HG02938 (cell line): Measurements from ENCODE around the gene HNRNPUL2.
"Not testable (repeated sequence)": the region's sequence is repeated elsewhere in the genome, so short reads cannot be mapped to it uniquely, and the experiment has no call there.

Experiments used
- ATAC-seq: cut with Tn5 transposase; IDR thresholded peaks from one replicate; pipeline ENCODE4 v1.9.1; 2021; ENCODE audit warnings: mild to moderate bottlenecking, moderate library complexity; ENCODE audit not compliant: unreplicated experiment

Gene HNRNPUL2

DNA sequence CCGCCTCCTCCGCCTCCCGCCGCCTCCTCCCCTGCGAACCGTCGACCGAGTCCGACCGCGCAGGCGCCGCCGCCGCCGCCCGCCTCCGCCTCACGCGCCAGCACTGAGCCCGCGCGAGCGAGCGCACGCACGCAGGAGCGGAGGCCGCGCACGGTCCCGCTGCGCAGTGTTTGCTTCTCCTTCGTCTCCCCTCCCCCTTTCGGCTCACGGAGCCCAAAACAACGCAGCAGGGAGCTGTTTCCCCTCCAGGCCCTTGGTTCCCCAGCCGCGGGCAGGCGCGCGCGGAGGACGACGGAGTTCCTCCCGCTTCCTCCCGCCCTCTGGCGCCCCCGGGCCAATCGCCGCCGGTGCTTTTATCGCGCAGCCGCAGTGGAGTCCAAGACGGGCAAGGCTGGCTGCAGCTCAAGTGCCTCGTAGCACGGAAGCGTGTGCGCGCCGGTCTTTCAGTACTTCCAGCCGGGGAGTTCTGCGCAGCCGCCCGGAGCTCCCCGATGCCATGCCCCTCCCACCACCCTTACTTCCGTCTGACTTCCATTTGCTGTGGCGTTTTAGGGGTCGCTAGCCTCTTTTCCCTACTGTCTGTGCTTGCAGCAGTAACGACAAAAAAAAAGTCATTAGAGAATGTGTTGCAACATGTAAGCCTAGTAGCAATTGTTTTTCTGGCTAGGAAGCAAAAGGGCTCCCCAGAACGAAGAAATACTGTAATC is at the start of gene HNRNPUL2:
Gene HNRNPUL2 (minus strand): TSS at position 293 of the 707 bp plus-strand sequence. CDS start 301 bp downstream, outside the sequence.
- ATAC-seq: peak; percentile 53

DNA sequence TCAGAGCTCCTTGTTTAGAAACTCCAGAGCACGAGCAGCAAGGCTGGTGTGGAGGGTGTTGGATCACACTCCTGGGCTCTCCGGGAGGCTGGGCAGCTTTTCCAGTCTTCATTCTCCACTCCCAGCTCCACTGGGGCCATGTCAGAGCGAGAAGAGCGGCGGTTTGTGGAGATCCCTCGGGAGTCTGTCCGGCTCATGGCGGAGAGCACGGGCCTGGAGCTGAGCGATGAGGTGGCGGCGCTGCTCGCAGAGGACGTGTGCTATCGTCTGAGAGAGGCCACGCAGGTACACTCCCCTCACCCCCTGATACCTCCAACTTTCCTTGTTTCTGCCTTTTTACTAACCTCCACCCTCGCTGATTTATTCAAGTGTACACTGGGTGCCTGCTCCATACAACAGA is 48.4 kb upstream of the HNRNPUL2 start:
- ATAC-seq: no peak

DNA sequence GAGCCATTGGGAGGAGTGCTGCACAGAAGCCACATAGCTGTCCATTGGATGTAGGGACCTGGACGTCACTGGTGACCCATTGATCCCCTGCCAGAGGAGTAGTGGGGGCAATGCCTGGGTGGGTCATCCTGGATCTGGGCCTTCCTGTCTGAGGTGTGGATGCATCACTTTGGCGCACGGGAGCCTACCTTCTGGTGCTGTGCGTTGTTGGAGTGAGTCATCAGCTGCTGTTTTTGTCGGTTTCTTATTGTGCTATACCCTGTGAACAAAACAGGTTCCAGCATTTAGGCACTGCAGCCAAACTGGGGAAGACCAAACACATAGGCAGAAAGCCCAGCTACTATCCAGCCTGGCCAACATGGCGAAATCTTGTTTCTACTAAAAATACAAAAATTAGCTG is 47.1 kb upstream of the HNRNPUL2 start:
- no peak for ATAC-seq

DNA sequence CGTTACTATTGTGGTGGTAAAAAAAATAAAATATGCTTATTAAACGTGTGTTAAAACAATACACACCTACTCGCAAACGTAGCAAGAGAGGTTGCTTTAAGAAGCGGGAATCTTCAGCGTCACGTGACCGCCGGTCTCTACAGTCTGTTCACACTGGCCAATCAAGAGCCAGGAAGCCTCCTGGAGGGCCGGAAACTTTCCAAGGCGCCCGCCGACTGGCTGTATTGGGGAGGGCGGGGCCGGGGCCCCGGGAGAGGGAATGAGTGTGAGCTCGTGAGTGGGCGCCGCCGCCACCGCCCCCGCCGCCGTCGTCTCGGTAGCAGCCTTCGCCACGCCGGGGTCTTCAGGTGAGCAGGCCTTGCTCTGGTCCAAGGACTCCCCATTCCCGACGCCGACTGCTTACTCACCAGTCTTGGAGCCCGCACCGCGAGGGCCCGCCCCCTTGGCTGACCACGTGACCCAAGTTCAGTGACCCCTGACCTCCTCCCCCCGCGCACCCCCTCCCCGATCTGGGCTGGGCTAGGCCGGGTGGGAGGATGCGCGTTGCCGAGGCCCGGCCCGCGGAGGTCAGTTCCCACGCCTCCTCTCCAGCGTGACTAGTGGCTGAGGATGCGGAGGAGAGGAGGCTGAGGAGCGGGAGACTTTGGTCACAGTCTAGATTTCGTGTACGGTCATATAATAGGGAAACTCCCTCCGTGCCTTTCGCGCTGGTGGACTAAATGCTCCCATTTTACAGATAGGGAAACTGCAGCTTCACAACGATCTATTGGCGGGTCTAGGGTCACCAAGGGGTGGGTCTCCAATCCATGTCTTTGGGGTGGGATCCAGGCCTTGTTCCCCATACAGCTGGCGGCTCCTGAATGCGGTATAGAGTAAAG is 44.1 kb upstream of the HNRNPUL2 start, which contains the start of gene TAF6L:
Gene TAF6L (plus strand): TSS at position 253 of the 878 bp plus-strand sequence. CDS start 4,388 bp downstream, outside the sequence.
- ATAC-seq: peak; percentile 82

DNA sequence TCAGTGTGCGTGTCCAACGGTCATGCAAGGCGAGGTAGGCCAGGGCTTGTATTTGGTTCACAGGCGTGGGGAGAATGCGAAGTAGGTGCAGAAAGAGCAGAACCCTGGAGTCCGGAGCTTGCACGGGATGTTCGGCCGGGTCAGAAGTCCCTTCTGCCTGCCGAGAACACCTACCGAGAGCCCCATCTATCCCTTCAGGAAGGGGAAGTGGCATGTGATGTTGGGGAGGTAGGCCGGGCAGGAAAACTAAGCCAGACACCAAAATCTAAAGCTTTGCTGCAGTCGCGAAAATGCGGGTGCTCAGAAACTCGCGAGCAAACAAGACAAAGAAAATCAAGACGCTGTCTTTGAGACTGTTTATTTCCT is 43.5 kb upstream of the HNRNPUL2 start:
- no peak for ATAC-seq

GRCh38 chr11:62760867-62761227 is 33.6 kb upstream of the HNRNPUL2 start:
- ATAC-seq: not testable (repeated sequence)

- ATAC-seq: no peak
These were observed 30.9 kb upstream of the HNRNPUL2 start for GRCh38 chr11:62757846-62758788.

DNA sequence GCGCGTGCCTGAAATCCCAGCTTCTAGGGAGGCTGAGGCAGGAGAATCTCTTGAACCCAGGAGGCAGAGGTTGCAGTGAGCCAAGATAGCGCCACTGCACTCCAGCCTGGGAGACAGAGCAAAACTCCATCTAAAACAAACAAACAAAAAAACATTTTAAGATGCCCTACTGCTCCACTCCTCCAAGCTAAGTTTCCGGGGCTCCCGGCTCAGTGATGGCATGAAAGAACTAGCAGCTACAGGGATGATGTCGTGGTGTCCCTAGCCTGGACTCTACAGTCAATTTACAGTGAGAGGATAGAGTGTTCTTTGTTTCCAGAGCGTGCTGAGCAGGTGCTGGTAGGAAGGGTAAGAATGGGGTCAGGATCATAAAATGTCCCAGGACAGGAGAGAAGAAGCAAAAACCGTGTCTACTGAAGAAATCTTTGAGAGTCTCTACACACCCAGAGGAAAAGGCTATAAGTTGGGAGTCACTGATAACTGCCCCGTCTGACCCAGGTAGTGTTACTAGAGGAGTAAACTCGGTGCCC is 27.9 kb upstream of the HNRNPUL2 start:
- ATAC-seq: no peak

DNA sequence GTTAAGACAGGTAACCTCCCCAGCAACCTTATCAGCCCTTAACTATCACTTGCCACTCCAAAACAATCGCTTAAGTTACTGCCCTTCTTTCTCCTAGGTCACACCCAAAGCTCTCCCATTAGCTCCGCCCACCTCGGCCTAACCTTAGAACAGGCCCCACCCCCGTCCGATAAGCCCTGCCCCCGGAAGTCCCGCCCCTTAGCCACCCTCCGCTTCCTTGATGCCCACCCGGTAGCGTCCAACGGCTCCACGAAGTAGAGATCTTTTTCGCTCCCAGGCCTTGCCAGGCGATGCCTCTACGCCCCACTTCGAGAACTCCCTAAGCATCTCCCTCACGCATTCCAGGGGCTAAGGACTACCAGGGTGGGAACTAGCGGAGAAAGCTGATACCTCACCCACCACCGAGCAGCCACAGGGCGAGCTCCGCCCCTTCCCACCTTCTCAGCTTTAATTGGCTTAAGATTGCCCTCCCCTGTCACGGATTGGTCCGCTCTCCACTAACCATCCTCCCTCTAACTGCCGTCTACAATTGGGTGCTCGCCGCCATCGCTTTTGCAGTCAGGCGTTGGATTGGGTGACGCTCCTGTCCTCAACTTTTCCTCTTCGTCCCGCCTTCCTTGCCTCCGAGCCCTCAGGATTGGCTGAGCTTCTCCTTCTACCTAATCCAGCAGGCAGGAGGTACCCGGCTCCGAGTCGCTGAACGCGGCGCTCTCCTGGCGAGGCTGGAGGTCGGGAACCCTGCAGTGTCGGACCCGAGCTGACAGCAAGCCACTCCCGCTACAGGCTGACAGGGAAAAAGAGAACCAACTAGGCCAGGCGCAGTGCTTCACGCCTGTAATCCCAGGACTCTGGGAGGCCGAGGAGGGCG is 26.7 kb upstream of the HNRNPUL2 start, which contains the start of gene ZBTB3:
Gene ZBTB3 (minus strand): TSS at position 425 of the 868 bp plus-strand sequence. CDS start 496 bp downstream, outside the sequence.
- ATAC-seq: peak; percentile 96

DNA sequence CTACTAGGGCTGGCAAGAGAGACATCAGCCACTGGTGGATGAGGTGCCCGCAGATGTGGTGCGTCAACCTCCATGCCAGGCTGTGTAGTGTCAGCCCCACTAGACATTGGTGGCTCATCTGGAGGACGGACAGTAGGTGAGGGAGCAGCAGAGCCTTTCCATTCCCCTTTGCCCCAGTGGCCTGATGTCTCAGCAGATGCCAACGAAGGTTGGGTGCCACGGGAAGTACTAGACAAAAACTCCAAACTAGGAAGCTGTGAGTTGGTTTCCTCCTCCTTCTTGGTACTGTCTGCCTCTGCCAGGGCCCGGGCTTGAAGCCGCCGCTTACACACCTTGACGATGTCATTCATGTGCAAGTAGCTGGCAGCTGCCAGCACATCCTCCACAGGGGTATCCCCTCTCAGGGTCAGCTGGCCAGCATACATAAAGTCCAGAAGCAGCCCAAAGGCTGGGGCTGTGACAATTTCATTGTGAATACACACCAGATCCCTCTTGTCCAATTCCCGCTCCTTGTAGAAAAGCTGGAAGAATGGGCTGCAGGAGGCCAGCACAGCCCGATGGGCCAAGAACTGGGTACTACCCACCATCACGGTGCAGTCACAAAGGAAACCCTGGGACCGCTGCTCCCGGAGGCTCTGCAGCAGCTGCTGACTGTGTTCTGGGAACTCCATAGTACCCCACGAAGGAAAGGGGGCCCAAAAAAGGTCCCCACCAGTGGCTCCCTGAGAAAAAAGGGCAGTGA is 25.9 kb upstream of the HNRNPUL2 start:
- no peak for ATAC-seq

- ATAC-seq: no peak
These were observed 25.0 kb upstream of the HNRNPUL2 start for GRCh38 chr11:62752177-62752785.

DNA sequence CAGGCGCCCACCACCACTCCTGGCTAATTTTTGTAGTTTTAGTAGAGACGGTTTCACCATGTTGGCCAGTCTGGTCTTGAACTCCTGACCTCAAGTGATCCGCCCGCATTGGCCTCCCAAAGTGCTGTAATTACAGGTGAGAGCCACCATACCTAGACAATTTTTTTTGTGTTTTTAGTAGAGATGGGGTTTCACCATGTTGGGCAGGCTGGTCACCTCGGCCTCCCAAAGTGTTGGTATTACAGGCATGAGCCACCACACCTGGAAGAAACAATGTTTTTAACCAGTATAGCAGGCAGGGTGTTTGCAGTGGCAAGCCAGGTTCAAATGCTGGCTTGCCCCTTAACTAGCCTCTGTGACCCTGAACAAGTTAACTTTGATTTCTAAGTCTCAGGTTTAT is 22.7 kb upstream of the HNRNPUL2 start:
- ATAC-seq: not testable (repeated sequence)

DNA sequence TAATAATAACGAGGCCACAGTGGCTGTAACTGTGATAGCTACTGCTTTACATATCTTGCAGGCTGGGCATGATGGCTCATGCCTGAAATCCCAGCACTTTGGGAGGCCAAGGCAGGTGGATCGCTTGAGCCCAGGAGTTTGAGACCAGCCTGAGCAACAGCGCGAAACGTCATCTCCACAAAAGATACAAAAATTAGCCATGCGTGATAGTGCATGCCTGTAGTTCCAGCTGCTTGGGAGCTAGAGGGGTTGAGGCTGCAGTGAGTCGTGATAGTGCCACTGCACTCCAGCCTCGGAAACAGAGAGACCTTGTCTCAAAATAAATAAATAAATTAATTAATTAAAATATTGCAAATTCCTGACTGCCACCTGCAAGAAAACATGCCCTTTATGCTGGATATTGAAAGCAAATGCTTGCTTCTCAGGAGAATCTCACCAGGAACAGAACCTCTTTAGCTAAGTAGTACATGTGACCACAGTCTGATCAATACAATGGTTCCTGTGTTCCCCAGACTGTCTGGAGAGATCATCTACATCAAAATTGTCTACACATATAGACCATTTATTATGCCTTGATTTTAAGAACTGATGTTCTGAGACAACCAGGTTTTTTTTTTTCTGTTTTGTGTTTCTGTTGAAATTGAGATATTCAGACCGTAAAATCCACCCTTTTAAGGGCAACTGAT is 20.4 kb upstream of the HNRNPUL2 start:
- ATAC-seq: no peak

DNA sequence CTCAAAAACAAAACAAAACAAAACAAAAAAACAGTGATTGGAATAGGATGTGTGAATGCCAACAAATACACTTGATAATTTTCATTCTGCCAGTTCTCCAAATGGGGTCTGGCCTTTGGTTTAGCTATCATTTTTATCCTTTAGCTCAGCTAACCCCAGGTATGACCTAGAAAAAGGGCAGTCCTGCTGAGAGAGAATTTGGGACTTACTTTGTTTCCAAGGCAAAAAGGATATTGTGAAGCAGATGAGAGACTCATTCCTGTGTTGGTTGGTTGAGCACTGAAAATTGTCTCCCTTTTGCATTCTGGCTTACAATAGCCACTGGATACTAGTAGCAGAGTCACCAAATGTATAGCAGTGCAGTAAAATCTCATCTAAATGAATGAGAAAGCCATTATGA is 9.9 kb upstream of the HNRNPUL2 start:
- no peak for ATAC-seq

DNA sequence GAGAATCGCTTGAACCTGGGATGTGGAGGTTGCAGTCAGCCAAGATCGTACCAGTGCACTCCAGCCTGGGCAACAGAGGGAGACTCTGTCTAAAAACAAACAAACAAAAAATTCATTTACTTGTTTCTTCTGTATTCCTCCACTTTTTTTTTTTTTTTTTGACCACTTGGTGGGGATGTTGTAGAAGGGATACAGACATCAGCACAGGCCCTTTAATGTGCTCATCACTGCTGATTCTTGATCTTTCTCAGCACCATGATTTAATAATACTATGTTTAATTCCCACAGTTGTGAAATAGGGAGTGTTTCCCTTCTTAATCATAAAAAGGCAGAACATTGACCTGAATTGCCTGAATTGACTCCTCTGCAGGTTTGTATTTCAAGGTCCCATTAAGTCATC is 5.6 kb upstream of the HNRNPUL2 start:
- no peak for ATAC-seq

GRCh38 chr11:62730076-62730475 is 2.8 kb upstream of the HNRNPUL2 start:
- not testable (repeated sequence) for ATAC-seq

GRCh38 chr11:62728171-62728988 is 1.1 kb upstream of the HNRNPUL2 start, which contains the start of gene TTC9C:
TTC9C (plus strand) TSS chr11:62728486; CDS start chr11:62728849, 363 bp downstream.
- no peak for ATAC-seq
